Cerebellar nuclear complex (tissue), 1 donor: ENCODE data around the gene ENPP3.
"Not testable (repeated sequence)": the region's sequence is repeated elsewhere in the genome, so short reads cannot be mapped to it uniquely, and the experiment has no call there.

Experiments used
- DNase-seq, 2 experiments: peaks; one replicate each; lab custom pipeline; 2025; lab: John Stamatoyannopoulos, UW

ENPP3 gene

DNA sequence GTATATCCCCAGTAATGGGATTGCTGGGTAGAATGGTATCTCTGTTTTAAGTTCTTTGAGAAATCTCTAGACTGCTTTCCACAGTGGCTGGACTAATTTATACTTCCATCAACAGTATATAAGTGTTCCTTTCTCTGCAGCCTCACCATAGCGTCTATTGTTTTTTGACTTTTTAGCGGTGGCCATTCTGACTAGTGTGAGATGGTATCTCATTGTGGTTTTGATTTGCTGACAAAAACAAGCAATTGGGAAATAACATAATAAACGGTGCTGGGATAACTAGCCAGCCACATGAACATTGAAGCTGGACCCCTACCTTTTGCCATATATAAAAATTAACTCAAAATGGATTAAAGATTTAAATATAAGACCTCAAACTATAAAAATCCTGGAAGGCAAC is 49.9 kb downstream of the ENPP3 start:
- no peak for DNase-seq

DNA sequence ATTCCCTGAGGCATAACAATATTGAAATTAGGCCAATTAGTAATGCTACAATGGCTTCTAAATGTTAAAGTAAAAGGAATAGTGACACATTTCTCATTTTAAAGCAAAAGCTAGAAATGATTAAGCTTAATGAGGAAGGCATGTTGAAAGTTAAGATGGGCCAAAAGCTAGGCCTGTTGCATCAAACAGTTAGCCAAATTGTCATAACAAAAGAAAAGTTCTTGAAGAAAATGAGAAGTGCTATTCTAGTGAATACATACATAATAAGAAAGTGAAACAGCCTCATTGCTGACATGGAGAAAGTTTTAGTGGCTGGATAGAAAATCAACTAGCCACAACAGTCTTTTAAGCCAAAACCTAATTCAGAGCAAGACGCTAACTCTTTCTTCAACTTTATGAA is 51.2 kb downstream of the ENPP3 start:
- DNase-seq = no peak

DNA sequence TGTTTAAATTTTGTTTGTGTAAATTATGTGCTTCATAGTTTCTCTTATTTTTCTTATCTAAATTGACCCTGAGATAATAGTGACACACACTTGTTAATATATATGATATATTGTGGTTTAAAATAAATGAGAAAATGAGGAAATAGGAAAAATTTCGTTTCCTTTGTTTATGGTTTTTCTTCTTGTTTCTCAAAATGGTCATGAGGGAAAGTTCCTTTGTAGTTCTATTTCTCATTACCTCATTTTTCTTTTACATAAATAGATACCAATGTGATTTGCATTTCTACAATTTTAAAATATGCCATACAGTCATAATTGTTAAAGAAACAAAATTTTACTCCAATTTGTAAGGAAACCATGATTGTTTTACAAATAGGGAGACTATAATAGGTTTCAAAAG is 54.9 kb downstream of the ENPP3 start:
- no peak for DNase-seq

DNA sequence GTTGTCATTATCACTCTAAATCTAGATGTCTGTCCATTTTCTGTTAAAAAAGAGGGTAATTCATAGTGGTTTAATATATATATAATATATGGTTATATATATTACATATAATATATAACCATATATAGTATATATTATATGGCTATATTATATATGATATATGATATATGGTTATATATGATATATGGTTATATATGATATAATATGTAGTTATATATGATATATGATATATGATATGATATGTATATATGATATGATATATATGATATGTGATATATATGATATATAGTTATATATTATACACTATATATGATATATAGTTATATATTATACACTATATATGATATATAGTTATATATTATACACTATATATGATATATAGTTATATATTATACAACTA is 55.5 kb downstream of the ENPP3 start:
- no peak for DNase-seq

DNA sequence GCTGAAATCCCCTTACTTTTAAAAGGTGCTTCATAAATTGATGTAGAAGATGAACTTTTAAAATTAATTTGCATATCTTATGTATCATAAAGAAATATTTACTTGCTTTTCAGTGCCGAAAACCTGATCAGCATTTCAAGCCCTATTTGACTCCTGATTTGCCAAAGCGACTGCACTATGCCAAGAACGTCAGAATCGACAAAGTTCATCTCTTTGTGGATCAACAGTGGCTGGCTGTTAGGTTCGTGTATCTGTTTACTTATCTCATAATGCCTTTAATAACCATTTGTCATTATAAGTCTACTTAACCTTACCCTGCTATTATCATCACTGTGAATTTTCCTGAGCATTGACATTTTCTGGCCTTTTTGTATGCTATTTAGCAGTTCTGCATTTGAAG is 56.3 kb downstream of the ENPP3 start:
- no peak for DNase-seq

DNA sequence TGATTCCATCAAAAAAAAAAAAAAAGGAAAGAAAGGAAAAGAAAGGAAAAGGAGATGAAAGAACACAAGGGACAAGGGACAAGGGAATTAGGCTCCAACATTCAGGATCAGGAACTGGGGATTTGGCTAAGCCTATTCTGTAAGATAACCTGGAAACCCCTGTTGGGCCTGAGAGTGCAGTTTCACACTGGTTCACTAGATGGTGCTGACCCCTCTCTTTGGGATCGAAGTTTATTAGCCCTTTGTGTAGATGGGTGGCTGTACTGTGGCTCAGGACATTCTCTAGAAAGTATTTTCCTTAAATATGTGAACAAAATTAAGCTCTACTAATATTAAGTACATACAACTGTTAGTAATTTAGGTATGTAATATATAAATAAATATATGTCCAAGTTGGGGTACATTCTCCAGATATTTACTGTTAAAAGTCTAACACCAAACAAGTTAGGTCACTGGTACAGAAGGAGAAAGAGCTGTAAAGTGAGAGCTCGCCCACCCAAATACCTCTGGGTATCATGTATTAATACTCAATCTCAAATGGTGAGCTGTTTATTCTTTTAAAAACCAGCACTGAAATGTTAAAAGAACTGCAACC is 57.8 kb downstream of the ENPP3 start:
- no peak for DNase-seq

DNA sequence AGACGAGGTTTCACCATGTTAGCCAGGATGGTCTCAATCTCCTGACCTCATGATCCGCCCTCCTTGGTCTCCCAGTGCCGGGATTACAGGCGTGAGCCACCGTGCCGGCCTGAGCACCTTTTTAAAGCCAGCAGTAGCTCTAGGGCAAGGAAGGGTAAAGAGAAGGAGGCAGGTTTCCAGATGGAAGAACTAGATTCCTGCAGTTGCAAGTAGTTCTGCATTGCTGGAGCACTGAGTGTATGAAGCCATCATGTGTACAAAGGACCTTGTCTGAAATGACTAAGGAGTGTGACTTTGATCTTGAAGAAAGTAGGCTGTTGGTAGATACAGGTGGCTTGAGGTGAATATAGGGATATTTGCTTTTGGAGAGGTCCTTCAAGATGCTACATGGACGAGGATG is 59.9 kb downstream of the ENPP3 start:
- no peak for DNase-seq

DNA sequence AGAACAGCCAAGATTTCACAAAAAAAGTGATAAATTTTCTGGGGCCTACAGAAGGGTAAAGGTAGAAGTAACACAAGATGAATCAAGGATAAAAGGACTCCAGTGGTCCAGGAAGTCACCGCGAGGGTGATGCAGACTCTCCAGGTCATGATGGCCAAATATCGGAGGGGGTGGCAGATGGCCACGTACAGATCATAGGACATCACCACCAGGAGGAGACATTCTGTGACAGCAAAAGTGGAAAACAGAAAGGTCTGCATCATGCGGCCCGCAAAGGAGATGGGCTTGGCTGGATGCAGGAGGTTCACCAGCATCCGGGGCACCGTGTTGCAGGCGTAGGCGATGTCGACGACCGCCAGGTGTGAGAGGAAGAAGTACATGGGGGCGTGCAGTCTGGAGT is 63.7 kb downstream of the ENPP3 start:
- DNase-seq = not testable (repeated sequence)

DNA sequence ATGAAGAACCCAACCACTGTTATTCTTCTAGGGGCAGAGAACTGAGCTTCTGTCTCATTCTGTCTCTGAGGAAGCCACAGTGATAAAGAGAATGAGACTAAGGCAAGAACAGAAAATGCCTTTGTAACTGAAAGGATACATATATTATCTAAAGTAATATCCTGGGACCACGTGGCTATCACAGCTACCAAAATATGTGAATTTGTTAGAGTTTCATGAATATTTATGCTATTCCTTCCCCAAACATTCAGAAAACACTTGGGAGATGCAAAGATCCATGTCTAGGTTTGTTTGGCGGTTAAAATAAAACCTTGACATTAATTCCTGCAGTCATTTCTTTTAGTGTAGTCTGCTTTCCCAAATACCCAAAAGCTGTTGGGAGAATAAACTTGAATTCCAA is 66.8 kb downstream of the ENPP3 start:
- DNase-seq = not testable (repeated sequence)

DNA sequence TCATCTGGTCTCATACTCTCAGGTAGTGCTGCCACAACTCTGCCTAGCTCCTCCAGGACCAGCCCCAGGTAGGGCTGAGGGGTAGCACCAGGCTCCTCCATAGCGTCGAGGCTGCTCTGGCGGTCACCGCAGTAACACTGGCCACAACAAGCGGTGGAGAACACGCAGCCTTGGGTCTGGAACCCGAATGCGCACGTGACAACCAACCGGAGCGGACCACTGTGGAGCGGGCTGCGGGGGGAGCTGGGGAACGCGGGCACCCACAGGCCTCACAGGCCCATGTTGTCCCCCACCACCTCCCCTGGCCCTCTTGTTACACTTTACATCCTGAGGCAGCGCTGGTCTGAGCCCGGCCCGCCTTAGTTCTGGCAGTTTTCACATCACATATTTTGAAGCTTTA is 73.8 kb downstream of the ENPP3 start, which contains the start of gene CTAGE9:
Gene CTAGE9 (minus strand): TSS at position 101 of the 400 bp plus-strand sequence. CDS start 0 bp downstream, at position 101.
- not testable (repeated sequence) for DNase-seq

DNA sequence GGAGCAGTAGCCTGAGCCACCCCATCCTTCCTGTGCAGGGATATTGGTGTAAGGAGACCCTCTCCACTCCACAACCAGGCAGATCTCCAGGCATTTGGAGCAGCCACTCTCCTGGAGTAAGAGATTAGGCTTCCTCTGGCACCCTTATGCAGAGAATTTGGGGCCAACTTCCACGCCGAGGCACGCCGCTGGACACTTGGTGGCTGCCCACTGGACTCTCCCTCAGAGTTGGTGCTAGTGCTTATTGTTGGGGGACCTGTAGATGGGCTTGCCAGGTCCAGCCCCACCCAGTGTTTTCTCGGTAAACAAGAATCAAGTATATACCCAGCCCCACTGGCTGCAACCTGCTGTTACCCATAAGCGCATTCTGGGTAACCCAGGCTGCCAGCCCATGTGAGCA is 78.5 kb downstream of the ENPP3 start:
- not testable (repeated sequence) for DNase-seq

DNA sequence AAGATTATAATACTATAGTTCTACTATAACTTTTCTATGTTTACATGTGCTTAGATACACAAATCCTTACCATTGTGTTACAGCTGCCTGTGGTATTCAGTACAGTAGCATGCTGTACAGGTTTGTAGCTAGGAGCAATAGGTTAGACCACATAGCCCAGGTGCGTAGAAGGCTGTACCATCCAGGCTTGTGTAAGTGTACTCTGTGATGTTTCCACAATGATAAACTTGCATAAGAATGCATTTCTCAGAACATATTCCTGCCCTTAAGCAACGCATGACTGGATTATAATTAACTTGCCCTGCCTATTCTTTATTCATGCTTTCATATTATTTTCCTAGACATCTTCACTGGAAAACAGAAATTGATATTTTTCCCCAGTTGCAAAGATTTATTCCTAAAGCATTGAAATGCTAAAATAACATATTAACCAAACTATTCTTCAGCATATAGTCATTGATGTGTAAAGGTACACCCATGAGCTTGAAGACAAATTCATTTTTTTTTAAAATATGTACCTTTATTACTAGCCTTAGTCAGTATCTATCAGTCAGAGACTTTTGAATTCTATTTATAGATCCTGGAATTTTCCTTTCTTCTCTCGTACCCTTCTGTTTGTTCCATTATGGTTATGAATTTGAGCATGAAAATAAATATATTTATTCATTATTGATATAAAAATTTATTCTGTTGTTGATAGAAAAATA is 80.9 kb downstream of the ENPP3 start:
- no peak for DNase-seq

DNA sequence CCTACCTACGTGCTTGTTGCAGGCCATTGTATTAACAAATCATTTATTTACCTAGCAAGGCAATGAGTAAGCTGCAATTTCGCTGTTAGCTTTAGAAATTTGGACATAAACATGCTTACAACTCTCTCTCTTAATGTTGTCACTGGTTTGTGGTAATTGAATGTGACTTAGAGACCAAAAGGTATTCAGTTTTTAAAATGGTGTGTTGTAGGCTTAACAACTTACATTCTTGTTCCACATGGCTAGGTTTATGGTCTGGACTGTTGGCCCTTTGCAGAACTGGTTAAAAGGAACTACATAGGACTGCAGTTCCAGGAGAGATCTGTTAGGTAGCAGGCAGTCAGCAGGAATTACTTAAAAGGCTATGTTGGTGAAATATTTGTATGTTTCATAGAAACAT is 84.1 kb downstream of the ENPP3 start:
- DNase-seq = no peak

DNA sequence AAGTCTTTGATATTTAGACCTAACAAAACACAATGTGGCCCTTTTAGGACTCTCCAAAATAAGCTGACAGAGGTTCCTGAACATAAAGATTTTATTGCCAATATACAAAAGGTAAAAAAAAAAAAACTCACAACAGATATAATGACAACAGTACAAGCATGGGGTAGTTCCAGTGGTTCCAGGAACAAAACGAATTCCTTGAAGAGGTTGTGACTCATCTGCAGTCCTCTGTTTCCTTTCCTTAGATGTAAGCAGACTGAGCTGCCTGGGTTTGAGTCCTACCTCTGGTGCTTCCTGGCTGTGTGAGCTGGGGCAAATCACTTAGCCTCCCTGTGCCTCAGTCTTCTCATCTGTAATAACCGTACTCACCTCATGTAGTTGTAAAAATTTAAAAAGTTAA is 87.0 kb downstream of the ENPP3 start:
- no peak for DNase-seq

DNA sequence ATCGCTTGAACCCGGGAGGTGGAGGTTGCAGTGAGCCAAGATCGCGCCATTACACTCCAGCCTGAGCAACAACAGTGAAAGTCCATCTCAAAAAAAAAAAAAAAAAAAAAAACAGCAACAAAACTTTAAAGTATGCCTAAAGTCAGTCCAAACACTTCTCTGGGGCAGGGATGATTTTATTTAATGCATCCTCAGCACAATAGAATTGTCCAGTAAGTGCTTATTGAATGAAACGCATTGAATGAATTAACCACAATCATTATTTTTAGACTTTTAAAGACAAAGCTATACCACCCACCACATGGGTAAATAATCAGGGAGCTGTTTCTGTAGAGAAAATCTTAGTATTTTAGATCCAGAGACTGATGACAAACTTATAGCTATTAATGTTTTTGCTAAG is 90.4 kb downstream of the ENPP3 start:
- no peak for DNase-seq

DNA sequence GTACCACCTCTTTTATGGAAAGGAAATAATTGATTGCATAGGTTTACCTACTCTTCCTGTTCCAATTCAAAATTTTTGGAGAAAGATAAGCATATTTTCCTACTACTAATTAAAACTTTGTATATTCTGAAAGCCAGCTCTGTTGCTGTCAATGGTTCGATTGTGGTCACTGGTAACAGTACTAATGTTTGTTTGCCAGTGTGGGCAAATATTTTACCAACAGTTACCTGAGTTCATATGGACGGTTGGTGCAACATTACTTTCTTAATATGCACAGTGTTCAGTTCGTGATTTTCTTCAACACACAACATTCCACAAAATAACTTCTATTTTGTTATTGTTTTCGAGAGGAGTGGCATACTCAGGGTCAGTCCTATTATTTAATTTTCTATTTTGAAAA is 90.8 kb downstream of the ENPP3 start:
- no peak for DNase-seq

DNA sequence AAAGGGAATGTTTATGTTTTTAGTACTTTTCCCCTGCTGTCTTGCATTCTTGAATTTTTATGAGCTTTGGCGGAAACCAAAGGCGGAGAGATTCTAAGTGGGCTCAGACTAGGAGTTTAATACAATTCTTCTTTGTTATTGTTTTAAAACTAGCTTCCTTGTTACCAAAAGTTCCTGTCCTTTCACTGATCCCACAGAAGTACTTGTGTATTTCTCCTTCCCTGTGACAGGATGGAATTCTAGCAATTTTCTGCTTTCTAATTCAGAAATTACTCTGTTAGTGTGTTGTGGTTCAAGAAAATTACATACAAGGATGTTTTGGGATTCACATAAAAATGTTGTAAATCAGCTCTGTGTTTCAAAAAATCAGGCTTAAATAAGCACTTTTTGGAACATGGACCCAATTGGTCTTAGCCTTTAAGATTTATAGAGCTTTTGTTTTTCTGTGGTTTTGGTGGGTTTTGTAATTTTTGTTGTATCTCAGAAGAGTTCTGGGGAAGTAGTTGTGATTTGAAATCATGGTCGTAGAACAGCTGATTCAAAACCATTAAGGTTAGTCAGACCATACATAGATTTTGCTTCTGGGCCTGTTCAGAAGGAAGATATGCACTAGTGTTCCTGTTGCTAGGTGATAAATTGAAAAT is 91.3 kb downstream of the ENPP3 start:
- DNase-seq = no peak

DNA sequence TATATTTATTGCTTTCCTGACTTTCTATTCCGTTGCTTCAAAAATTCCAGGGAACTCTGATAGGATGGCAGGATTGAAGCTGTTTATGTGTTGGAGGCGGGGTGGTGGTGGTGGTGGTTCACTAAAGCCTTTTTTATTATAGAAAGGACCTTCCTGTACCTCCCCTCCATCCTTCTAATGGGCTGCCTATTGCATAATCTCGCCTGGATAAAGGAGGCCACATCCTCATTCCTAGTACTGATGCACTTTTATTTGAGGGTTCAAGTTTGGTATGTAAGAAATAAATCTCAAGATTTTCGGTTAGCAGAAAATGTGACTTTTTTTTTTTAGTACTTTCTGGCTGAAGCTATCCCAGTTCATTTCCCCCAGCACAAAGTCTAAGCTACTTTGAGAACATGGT is 92.4 kb downstream of the ENPP3 start:
- no peak for DNase-seq

DNA sequence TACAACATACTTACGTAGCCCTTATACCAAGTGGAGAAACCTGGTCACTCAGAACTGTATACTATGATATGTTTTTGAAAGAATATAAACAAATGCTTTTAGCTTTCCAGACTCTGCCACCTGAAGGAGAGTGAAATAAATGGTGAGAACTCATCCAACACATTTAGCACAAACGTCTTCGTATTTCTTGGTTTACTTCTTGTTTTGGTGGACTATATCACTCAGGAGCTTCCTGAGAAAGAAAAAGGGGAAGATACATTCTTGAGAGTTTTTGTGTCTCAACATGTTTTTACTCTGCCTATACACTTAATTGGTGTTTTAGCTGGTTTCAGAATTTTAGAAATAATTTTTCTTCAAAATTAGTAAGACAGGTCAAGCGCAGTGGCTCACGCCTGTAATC is 93.2 kb downstream of the ENPP3 start:
- DNase-seq = no peak

DNA sequence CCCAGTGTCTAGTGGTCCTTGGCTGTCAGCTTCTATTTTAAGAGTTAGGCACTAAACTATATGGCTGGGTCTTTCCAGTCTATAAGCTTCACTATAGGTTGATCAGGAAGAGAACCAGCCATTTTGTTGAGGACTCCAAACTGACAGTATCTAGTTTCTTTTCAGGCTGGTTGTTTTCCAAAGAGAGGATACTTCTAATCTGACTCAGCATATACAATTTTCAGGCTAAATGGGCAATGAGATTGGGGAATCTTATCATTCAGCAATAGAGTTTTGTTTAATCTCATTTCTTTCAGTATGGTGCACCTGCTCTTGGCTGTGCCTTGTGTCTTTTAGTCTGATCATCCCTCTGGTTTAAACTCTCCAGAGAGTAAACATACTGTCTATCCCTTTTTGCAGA is 94.1 kb downstream of the ENPP3 start:
- no peak for DNase-seq

DNA sequence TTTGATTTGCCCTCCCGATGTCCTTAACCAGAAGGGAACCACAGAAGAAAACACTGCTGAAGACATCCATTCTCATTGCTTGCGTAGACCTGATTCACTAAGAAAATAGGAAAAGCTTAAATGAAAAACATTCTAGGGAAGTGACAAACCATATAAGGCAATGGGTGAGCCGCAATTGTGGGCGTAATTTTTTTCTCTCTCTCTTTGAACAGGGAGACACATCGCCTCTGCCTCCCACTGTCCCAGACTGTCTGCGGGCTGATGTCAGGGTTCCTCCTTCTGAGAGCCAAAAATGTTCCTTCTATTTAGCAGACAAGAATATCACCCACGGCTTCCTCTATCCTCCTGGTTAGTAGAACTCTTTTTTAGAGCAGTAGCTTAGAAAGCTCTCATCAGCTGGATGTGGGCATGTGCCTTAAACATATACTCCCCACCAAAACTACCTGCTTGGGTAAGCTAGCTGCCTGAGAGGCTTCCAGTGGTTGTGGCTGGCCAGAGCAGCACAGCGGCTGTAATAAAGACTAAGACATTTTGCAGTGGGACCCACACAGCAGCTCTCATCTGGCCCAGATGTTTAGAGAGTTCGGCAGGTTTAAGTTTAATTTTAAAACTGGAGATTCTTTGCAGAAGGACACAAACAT is 96.4 kb downstream of the ENPP3 start:
- DNase-seq = no peak

DNA sequence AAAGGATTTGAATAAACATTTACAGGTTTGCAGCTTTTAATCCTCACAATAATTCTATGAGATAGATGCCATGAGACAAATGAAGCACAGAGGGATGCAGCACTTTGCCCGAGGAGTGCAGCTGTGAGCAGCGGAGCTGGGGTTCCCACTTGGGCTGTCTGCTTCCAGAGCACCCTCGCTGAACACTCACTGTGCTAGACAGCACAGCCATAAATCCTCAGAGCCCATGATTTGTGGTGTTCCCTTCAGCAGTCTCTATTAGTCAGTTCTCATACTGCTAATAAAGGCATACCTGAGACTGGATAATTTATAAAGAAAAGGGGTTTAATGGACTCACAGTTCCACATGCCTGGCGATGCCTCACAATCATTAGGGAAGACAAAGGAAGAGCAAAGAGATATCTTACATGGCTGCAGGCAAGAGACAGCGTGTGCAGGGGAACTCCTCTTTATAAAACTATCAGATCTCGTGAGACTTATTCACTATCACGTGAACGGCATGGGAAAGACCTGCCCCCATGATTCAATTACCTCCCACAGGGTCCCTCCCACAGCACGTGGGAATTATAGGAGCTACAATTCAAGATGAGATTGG is 99.0 kb downstream of the ENPP3 start:
- DNase-seq = no peak

DNA sequence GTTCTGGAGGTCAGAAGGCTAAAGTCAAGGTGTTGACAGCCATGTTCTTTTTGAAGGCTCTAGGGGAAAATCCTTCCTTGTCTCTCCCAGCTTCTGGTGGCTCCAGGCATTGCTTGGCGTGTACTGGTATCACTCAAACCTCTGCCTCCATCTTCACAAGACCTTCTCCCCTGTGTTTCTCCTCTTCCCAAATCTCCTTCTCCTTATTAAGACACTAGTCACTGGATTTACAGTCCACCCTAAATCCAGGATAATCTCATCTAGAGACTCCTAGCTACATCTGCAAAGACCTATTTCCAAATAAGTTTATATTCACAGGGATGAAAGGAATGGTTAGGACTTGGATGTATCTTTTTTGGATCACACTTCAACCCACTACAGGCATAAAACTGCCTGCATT is 99.7 kb downstream of the ENPP3 start:
- DNase-seq = no peak
